ENCODE results near the gene ATN1.

ATN1 gene

GRCh38 chr12:6946920-6947374, 19.2 kb downstream of the ATN1 start:
- no peak for DNase-seq

- no peak for DNase-seq
These were observed 19.9 kb downstream of the ATN1 start for GRCh38 chr12:6947615-6948014.

GRCh38 chr12:6948873-6949594, 21.3 kb downstream of the ATN1 start:
- DNase-seq: peak; percentile 65

GRCh38 chr12:6950401-6950801, 22.6 kb downstream of the ATN1 start:
- DNase-seq: peak; percentile 66

- DNase-seq: peak; percentile 81
These were observed 23.2 kb downstream of the ATN1 start, which contains the start of gene PTPN6 for GRCh38 chr12:6950811-6951540. TSS of gene PTPN6 (plus strand) at chr12:6951356. CDS start at chr12:6951513, 157 bp downstream.

GRCh38 chr12:6951551-6952120, 23.9 kb downstream of the ATN1 start:
- peak; percentile 68 for DNase-seq

GRCh38 chr12:6952121-6952862, 24.5 kb downstream of the ATN1 start:
- DNase-seq: peak; percentile 69

- DNase-seq: no peak
These were observed 25.2 kb downstream of the ATN1 start for GRCh38 chr12:6952863-6953441.

GRCh38 chr12:6953442-6954315, 25.9 kb downstream of the ATN1 start:
- DNase-seq: peak; percentile 88

GRCh38 chr12:6954316-6955107, 26.8 kb downstream of the ATN1 start:
- DNase-seq: no peak

- DNase-seq: no peak
These were observed 27.6 kb downstream of the ATN1 start for GRCh38 chr12:6955108-6956020.

- no peak for DNase-seq
These were observed 28.4 kb downstream of the ATN1 start for GRCh38 chr12:6956021-6956727.

- DNase-seq: no peak
These were observed 29.5 kb downstream of the ATN1 start for GRCh38 chr12:6957151-6957701.

- DNase-seq: no peak
These were observed 30.2 kb downstream of the ATN1 start for GRCh38 chr12:6957741-6958608.

GRCh38 chr12:6958609-6959057, 30.9 kb downstream of the ATN1 start:
- no peak for DNase-seq

GRCh38 chr12:6959058-6959804, 31.5 kb downstream of the ATN1 start:
- DNase-seq: peak; percentile 82
